MM.1S (cell line): ENCODE measurements around the gene FOXP4.

Experiments used
- DNase-seq: peaks from one replicate; pipeline ENCODE4 v3.0.0-alpha.2; 2015
- H2AFZ ChIP-seq: fragments of 300-600 bp; sonication (generic); 2 replicates; pipeline ENCODE4 v1.6.0; 2016; ENCODE audit warnings: antibody characterized with exemption, low read length
- H3F3A ChIP-seq: fragments of 300-600 bp; sonication (generic); 2 replicates; pipeline ENCODE4 v1.6.1; 2016; ENCODE audit warnings: mild to moderate bottlenecking, antibody characterized with exemption, low read length, moderate library complexity, mixed read lengths; ENCODE audit not compliant: insufficient read depth
- H3K27ac ChIP-seq: fragments of 300-600 bp; sonication (generic); 2 replicates; pipeline ENCODE4 v1.5.1; 2016; ENCODE audit warnings: mild to moderate bottlenecking, low read length
- H3K27me3 ChIP-seq: fragments of 300-600 bp; sonication (generic); replicated peaks from 2 replicates; pipeline ENCODE4 v1.6.0; 2016; ENCODE audit warnings: low read length; ENCODE audit not compliant: insufficient read depth
- H3K36me3 ChIP-seq: fragments of 300-600 bp; sonication (generic); replicated peaks from 2 replicates; pipeline ENCODE4 v1.6.1; 2016; ENCODE audit warnings: mild to moderate bottlenecking, low read length, mixed read lengths; ENCODE audit not compliant: insufficient read depth
- H3K4me1 ChIP-seq: fragments of 300-600 bp; sonication (generic); 2 replicates; pipeline ENCODE4 v1.6.1; 2016; ENCODE audit warnings: low read length, mixed read lengths
- H3K4me2 ChIP-seq: fragments of 300-600 bp; sonication (generic); 2 replicates; pipeline ENCODE4 v1.6.0; 2016; ENCODE audit warnings: low read depth, low read length
- H3K4me3 ChIP-seq: fragments of 300-600 bp; sonication (generic); 2 replicates; pipeline ENCODE4 v1.5.1; 2016; ENCODE audit warnings: low read length, mixed read lengths
- H3K79me2 ChIP-seq: fragments of 300-600 bp; sonication (generic); 2 replicates; pipeline ENCODE4 v1.6.1; 2016; ENCODE audit warnings: mixed run types, low read length, mixed read lengths
- H3K9ac ChIP-seq: fragments of 300-600 bp; sonication (generic); 2 replicates; pipeline ENCODE4 v1.6.1; 2016; ENCODE audit warnings: low read length, mixed read lengths
- H3K9me2 ChIP-seq: fragments of 300-600 bp; sonication (generic); replicated peaks from 2 replicates; pipeline ENCODE4 v1.6.1; 2016; ENCODE audit warnings: mild to moderate bottlenecking, low read length, mixed read lengths; ENCODE audit not compliant: insufficient read depth
- H3K9me3 ChIP-seq: fragments of 300-600 bp; sonication (generic); replicated peaks from 2 replicates; pipeline ENCODE4 v1.6.1; 2016; ENCODE audit warnings: mild to moderate bottlenecking, low read length, mixed read lengths; ENCODE audit not compliant: insufficient read depth
- H4K20me1 ChIP-seq: fragments of 300-600 bp; sonication (generic); 2 replicates; pipeline ENCODE4 v1.6.1; 2016; ENCODE audit warnings: mild to moderate bottlenecking, low read length, moderate library complexity, mixed read lengths; ENCODE audit not compliant: insufficient read depth
- EZH2 ChIP-seq: fragments of 300-600 bp; sonication (generic); optimal IDR thresholded peaks from 2 replicates; pipeline ENCODE3; 2017; ENCODE audit warnings: low read depth, mild to moderate bottlenecking, antibody characterized with exemption, low read length, mixed read lengths
- EZH2phosphoT487 ChIP-seq: fragments of 300-600 bp; sonication (generic); IDR thresholded peaks from 2 replicates; pipeline ENCODE4 v1.6.1; 2018; ENCODE audit warnings: antibody characterized with exemption, low read length
- TF ChIP-seq, protein P1 (sequence below): fragments of 300-600 bp; sonication (generic); IDR thresholded peaks from 2 replicates; pipeline ENCODE4 v1.5.1; 2016; ENCODE audit warnings: antibody characterized with exemption, low read length, mixed read lengths

FOXP4 gene

DNA sequence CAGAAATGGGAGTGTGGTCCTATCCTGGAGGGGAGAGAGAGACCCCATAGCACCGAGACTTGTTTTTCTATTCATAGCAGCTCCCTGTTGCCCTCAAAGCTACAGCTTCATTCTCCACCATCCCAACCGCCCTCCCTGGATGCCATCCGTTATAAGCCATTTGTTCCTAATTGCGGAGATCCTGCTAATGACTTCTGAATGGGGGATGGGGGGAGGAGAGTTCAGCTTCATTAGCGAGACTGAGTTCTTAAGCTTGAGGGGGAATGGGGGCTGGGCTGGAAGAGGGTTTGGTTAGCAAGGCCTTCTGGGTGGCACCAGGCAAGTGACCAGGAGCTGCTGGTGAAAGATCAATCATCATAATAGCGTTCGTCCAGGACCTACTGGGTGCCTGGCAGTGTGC lies 27.1 kb downstream of the FOXP4 start:
- no peak overlapping the region for H3K4me3 ChIP-seq
- H3K4me1 ChIP-seq, result no peaks in the 10 kb centered on the region
- H3K36me3 ChIP-seq, result no peaks in the 10 kb centered on the region
- no peak for TF ChIP-seq EZH2phosphoT487
- TF ChIP-seq, protein P1, sequence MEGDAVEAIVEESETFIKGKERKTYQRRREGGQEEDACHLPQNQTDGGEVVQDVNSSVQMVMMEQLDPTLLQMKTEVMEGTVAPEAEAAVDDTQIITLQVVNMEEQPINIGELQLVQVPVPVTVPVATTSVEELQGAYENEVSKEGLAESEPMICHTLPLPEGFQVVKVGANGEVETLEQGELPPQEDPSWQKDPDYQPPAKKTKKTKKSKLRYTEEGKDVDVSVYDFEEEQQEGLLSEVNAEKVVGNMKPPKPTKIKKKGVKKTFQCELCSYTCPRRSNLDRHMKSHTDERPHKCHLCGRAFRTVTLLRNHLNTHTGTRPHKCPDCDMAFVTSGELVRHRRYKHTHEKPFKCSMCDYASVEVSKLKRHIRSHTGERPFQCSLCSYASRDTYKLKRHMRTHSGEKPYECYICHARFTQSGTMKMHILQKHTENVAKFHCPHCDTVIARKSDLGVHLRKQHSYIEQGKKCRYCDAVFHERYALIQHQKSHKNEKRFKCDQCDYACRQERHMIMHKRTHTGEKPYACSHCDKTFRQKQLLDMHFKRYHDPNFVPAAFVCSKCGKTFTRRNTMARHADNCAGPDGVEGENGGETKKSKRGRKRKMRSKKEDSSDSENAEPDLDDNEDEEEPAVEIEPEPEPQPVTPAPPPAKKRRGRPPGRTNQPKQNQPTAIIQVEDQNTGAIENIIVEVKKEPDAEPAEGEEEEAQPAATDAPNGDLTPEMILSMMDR, result no peak
- no peak for TF ChIP-seq EZH2
- H3F3A ChIP-seq, result no peaks in the 10 kb centered on the region
- H3K4me2 ChIP-seq, result no peak overlapping the region
- H3K9me3 ChIP-seq, result no peaks in the 10 kb centered on the region
- H3K27me3 ChIP-seq, result no peaks in the 10 kb centered on the region
- no peak for DNase-seq
- H3K79me2 ChIP-seq, result no peaks in the 10 kb centered on the region
- no peak overlapping the region for H3K27ac ChIP-seq
- no peak overlapping the region for H3K9ac ChIP-seq
- H4K20me1 ChIP-seq, result no peaks in the 10 kb centered on the region
- H3K9me2 ChIP-seq, result no peaks in the 10 kb centered on the region
- no peak overlapping the region for H2AFZ ChIP-seq

DNA sequence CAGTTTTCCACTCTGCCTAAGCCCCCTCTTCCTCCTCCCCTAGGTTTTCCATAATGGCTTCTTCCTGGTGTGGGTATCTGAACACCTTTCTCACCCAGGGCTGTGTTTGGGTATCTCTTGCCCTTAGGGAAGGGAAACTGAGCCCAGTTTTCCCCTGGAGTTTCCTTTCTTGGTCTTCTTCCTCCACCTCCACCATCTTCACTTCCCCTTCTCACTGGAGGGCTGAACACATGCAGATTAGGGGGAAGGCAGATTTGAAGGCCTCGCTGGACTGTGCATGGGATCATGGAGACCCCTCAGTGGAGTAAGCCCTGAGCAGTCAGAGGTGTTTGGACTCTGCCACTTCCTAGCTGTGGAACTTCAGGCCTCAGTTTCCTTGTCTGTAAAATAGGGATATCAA lies 27.8 kb downstream of the FOXP4 start:
- H3K36me3 ChIP-seq, result no peaks in the 10 kb centered on the region
- H3K9ac ChIP-seq, result no peak overlapping the region
- no peak overlapping the region for H3K4me3 ChIP-seq
- no peak overlapping the region for H3K4me2 ChIP-seq
- no peak overlapping the region for H3K27ac ChIP-seq
- no peaks in the 10 kb centered on the region for H3K79me2 ChIP-seq
- no peaks in the 10 kb centered on the region for H3K9me3 ChIP-seq
- DNase-seq, result no peak
- no peaks in the 10 kb centered on the region for H4K20me1 ChIP-seq
- no peaks in the 10 kb centered on the region for H3K27me3 ChIP-seq
- no peak for TF ChIP-seq EZH2
- TF ChIP-seq EZH2phosphoT487, result no peak
- TF ChIP-seq, protein P1, result no peak
- H3F3A ChIP-seq, result no peaks in the 10 kb centered on the region
- no peaks in the 10 kb centered on the region for H3K9me2 ChIP-seq
- no peaks in the 10 kb centered on the region for H3K4me1 ChIP-seq
- H2AFZ ChIP-seq, result no peak overlapping the region

DNA sequence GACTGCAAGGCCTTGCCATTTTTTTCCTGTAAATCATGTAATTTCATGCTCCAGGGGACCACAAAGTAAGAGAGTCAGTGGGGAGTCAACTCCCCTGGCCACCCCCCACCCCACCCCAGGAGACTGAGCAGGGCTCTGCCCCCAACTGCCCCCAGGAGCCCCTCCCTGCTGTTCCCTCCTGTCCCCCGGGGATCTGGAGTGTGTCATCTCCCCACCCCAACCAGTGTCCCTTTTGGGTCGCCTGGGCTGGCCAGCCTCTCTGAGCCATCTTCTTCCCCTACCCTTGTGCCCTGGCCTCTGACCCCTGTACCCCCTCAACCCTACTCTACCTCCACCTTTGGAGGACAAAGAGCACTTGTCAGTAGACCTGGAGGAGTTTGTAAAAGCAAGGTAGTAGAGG lies 29.4 kb downstream of the FOXP4 start:
- H3F3A ChIP-seq, result no peaks in the 10 kb centered on the region
- H3K79me2 ChIP-seq, result no peaks in the 10 kb centered on the region
- no peaks in the 10 kb centered on the region for H4K20me1 ChIP-seq
- H2AFZ ChIP-seq, result no peak overlapping the region
- H3K4me2 ChIP-seq, result no peak overlapping the region
- H3K9ac ChIP-seq, result no peak overlapping the region
- DNase-seq, result no peak
- H3K27ac ChIP-seq, result no peak overlapping the region
- no peak overlapping the region for H3K4me3 ChIP-seq
- TF ChIP-seq, protein P1, result no peak
- H3K27me3 ChIP-seq, result no peaks in the 10 kb centered on the region
- no peaks in the 10 kb centered on the region for H3K9me2 ChIP-seq
- H3K4me1 ChIP-seq, result no peaks in the 10 kb centered on the region
- no peaks in the 10 kb centered on the region for H3K36me3 ChIP-seq
- no peaks in the 10 kb centered on the region for H3K9me3 ChIP-seq
